Ishikawa (cell line): ENCODE results near the gene AIG1.

Experiments
- CEBPB ChIP-seq: IDR thresholded peaks from 2 replicates; pipeline ENCODE4 v1.6.1; 2012
- CREB1 ChIP-seq: IDR thresholded peaks from 2 replicates; pipeline ENCODE4 v1.6.1; 2012; ENCODE audit warnings: low read depth
- EGR1 ChIP-seq: IDR thresholded peaks from 2 replicates; pipeline ENCODE4 v1.6.1; 2012
- EP300 ChIP-seq: IDR thresholded peaks from 2 replicates; pipeline ENCODE4 v1.6.1; 2012; ENCODE audit warnings: borderline replicate concordance
- FOXM1 ChIP-seq: IDR thresholded peaks from 2 replicates; pipeline ENCODE4 v1.6.1; 2012; ENCODE audit warnings: low read depth, borderline replicate concordance
- NFIC ChIP-seq: IDR thresholded peaks from 2 replicates; pipeline ENCODE4 v1.6.1; 2012
- RAD21 ChIP-seq: IDR thresholded peaks from 2 replicates; pipeline ENCODE4 v1.6.1; 2012; ENCODE audit warnings: low read depth
- TAF1 ChIP-seq: IDR thresholded peaks from 2 replicates; pipeline ENCODE4 v1.6.1; 2012; ENCODE audit warnings: low read depth, mild to moderate bottlenecking
- TEAD4 ChIP-seq: IDR thresholded peaks from 2 replicates; pipeline ENCODE4 v1.6.1; 2012
- YY1 ChIP-seq: IDR thresholded peaks from 2 replicates; pipeline ENCODE4 v1.6.1; 2012; ENCODE audit warnings: low read depth
- ZBTB7A ChIP-seq: IDR thresholded peaks from 2 replicates; pipeline ENCODE4 v1.6.1; 2012; ENCODE audit warnings: low read depth
- TF ChIP-seq, protein P1 (sequence below): IDR thresholded peaks from 2 replicates; pipeline ENCODE4 v1.6.1; 2012; ENCODE audit warnings: low read depth, mild to moderate bottlenecking

DNA sequence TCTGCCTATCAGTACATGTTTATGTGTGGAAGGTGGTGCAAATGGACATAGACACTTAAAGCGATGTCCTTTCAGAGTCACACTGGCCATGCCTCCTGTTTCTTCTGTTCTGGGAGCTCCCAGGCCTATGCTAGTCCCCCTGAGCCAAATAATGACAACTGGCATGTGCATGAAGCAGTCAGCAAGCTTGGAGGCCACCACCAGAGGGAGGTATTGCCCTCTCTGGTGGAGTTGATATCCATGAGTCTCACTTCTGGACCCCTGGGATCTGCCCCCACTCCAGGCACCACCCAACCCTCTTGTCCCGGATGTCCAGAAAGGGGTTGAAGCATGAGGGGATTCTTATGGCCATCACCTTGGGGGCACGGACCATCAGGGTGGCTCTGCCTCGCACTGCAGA lies 172.2 kb downstream of the AIG1 start:
- TF ChIP-seq FOXM1 (no peak), TAF1 (no peak), CREB1 (no peak), YY1 (no peak), TEAD4 (no peak), CEBPB (no peak), NFIC (no peak), EP300 (no peak), RAD21 (peak; percentile 62), ZBTB7A (no peak), EGR1 (no peak)
- TF ChIP-seq, protein P1, sequence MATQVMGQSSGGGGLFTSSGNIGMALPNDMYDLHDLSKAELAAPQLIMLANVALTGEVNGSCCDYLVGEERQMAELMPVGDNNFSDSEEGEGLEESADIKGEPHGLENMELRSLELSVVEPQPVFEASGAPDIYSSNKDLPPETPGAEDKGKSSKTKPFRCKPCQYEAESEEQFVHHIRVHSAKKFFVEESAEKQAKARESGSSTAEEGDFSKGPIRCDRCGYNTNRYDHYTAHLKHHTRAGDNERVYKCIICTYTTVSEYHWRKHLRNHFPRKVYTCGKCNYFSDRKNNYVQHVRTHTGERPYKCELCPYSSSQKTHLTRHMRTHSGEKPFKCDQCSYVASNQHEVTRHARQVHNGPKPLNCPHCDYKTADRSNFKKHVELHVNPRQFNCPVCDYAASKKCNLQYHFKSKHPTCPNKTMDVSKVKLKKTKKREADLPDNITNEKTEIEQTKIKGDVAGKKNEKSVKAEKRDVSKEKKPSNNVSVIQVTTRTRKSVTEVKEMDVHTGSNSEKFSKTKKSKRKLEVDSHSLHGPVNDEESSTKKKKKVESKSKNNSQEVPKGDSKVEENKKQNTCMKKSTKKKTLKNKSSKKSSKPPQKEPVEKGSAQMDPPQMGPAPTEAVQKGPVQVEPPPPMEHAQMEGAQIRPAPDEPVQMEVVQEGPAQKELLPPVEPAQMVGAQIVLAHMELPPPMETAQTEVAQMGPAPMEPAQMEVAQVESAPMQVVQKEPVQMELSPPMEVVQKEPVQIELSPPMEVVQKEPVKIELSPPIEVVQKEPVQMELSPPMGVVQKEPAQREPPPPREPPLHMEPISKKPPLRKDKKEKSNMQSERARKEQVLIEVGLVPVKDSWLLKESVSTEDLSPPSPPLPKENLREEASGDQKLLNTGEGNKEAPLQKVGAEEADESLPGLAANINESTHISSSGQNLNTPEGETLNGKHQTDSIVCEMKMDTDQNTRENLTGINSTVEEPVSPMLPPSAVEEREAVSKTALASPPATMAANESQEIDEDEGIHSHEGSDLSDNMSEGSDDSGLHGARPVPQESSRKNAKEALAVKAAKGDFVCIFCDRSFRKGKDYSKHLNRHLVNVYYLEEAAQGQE, result no peak
